GM12864 (cell line): ENCODE results near the gene ZFR.

Experiments
- DNase-seq: peaks from one replicate; pipeline ENCODE4 v3.0.0-alpha.2; 2011; ENCODE audit warnings: low read depth
- H3K4me3 ChIP-seq: 2 replicates; pipeline ENCODE4 v1.5.1; 2011; ENCODE audit warnings: mild to moderate bottlenecking, low read depth, low read length, control low read depth
- CTCF ChIP-seq: IDR thresholded peaks from 2 replicates; pipeline ENCODE4 v1.5.1; 2011; ENCODE audit warnings: low read depth, mild to moderate bottlenecking, moderate library complexity, low read length, control low read depth, inconsistent platforms; ENCODE audit errors: missing control alignments

The ZFR gene

DNA sequence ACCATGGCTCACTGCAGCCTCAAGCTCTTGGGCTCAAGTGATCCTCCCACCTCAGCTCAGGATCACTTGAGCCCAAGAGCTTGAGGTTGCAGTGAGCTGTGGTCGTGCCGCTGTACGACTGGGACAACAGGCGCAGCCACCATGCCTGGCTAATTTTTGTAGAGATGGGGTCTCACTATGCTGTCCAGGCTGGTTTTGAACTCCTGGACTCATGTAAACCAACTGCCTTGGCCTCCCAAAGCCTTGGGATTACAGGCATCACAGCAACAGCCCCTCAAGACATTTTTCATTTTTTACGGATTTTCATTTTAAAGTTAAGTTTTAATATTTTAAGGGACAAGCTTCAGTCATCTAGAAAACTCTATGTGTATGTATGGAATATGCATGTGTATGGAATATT, 78.9 kb downstream of the ZFR start:
- no peak for DNase-seq
- no peak for TF ChIP-seq CTCF
- no peak overlapping the region for H3K4me3 ChIP-seq

DNA sequence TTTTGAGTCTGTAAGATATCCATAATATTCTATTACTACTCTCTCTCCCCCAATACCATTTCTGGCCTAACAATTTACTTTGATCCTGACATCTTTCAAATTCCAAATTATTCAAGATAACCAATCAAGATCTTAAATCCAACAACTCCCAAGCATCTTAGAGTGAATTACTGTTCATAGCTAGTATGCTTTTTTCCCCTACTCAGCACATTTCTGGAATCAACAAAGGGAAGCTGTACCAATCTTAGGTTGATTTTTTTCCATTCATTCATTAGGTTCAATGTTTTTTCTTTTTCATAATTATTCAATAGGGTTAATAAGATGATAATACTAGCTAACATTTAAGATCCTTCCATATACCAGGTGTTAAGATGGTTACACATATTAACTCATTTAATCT, 81.5 kb downstream of the ZFR start:
- no peak for TF ChIP-seq CTCF
- no peak for DNase-seq
- no peak overlapping the region for H3K4me3 ChIP-seq

DNA sequence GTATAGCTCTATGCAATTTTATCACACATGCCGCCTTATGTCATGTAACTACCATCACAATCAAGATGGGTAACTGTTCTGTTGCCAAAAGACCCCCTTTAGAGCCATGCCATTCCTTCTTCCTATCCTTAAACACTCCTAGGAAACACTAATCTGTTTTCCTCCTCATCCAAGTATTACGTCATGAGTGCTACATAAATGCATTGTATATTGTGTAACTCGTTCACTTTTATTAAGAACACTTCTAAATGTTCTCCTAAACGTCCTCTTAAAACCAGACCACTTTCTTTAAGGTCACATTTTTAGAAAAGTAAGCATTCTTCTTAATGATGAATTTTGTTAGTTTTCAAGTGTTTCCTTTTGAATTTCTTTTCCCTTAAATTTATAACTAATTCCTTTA, 82.0 kb downstream of the ZFR start:
- DNase-seq: no peak
- H3K4me3 ChIP-seq: no peak overlapping the region
- TF ChIP-seq CTCF: no peak

DNA sequence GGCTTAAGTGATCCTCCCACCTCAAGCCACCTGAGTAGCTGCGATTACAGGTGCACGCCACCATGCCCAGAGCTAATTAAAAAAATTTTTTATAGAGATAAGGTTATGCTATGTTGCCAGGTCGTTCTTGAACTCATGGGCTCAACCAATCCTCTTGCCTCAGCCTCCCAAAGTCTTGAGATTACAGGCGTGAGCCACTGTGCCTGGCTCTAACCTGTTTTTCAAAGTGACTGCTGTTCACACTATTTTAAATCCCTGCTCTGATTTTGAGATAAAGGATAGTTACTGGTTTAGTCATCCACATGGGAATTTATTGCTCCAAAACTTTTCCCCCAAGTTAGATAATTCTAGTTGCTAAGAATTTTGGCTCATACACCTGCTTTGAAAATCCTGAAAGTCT, 83.6 kb downstream of the ZFR start:
- H3K4me3 ChIP-seq: no peak overlapping the region
- DNase-seq: no peak
- TF ChIP-seq CTCF: no peak

- TF ChIP-seq CTCF: no peak
- DNase-seq: no peak
- no peak overlapping the region for H3K4me3 ChIP-seq
These were observed 85.9 kb downstream of the ZFR start for GRCh38 chr5:32358611-32359010.

DNA sequence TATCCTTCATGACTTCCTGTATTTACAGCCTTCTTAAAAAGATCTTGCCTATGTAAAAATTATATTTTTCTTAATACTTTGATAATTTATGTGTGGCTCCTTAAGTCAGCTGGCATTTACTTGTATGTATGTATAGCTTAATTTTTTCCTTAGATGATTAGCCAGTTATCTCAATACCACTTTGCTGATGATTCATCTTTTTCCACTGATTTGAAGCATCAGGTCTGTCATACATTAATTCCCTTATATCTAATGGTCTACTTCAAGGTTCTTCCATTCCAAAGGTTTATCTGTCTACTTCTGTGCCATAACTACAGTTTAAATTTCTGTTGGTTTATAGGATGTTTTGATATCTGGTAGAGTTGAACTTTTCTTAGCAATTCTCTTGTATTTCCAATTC, 86.9 kb downstream of the ZFR start:
- H3K4me3 ChIP-seq: no peak overlapping the region
- no peak for DNase-seq
- no peak for TF ChIP-seq CTCF

DNA sequence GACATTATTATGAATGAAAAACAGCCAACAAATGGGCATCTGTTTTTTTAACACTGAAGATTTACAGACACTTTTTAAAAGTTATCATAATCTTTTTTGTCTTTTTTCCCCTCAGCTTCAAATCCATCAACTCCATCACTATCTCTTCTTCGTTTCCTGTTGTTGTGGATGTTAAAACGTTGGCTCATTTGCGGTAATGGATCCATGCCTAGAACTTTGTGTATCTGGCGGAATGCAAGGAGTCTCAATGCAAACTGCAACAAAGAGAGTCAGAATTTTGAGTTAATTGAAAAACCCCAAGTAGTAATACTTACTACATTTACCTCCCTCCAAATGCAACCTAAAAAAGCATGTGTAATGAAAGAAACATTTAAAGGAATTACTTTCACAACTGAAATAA, 88.9 kb downstream of the ZFR start:
- DNase-seq: no peak
- TF ChIP-seq CTCF: no peak
- H3K4me3 ChIP-seq: no peak overlapping the region
